GM12875 (cell line): ENCODE results near the gene TWF2.
A peak's percentile ranks its signal among the peaks of the same experiment; 100 is the strongest.

Source experiments
- H3K4me3 ChIP-seq: one replicate; pipeline ENCODE4 v1.5.1; 2011; ENCODE audit warnings: low read depth, low read length, control low read depth
- CTCF ChIP-seq: IDR thresholded peaks from 2 replicates; pipeline ENCODE4 v1.5.1; 2011; ENCODE audit warnings: low read depth, mild to moderate bottlenecking, control low read depth, inconsistent platforms, low read length, moderate library complexity, borderline replicate concordance; ENCODE audit not compliant: insufficient read depth

Gene TWF2

DNA sequence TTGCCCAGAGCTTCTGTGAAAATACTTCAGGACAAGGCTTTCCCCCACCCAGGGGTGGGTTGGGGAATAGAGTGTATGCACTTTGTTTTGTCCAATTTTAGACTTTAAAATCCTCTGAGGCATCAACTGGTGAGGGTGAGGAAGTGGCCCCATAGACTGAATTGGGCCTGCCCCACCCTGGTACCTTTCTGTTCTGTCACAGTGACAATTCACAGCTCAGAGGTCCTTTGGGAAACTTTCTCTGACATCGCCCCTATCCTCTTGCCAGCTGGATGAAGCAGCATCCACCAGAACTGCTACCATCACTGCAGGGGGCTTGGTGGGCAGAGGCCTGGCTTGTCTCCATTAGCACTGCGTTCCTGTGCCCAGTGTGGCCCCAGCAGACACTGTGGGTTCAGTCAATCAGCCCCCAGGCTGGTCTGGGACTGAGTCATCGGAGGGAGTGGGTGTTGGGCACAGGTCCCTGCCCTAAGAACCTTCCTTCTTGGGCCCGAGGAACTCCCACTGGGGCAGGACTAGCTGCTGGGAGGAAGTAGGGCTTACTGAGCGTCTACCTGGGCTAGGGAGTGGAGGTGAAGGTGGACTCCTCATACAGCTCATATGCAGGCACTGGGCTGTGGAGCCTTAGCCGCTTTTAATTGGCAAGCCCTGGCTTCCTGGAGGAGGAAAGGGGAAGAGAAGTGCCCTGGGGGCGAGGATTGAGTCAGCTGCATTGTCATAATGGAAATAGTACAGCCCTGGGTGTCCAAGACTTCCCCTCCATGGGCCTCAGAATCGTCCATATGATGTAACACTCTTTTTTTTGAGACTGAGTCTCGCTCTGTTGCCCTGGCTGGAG is 5.1 kb upstream of the TWF2 start:
- H3K4me3 ChIP-seq = peak overlapping the region; percentile 81
- no peak for TF ChIP-seq CTCF

DNA sequence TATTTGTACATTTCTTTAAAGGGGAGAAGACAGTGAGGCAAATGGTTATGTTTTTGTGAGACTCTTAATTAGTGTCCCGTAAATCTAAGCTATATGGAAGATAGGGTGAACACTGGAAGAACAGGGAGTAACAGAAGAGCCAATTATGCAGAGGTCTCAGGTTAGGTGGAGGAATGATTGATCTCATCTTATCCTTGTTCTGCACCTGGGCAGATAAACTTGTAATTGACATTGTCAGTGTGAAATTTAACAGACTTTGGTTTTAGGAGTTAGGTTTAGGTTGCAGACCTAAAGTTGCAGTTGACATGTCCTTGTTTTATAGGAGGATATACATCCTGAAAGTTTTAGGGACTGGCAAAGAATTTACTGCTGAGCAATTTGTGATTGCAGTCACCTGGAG is 3.1 kb upstream of the TWF2 start:
- H3K4me3 ChIP-seq = no peak overlapping the region
- no peak for TF ChIP-seq CTCF

- no peak for TF ChIP-seq CTCF
These were observed 2.0 kb upstream of the TWF2 start for GRCh38 chr3:52240886-52241370.

GRCh38 chr3:52240059-52240885 is 1.3 kb upstream of the TWF2 start:
- no peak for TF ChIP-seq CTCF
- peak overlapping the region; percentile 98 for H3K4me3 ChIP-seq

More at GRCh38 chr3:52240886-52241370, 2.0 kb upstream of the TWF2 start:
- no peak overlapping the region for H3K4me3 ChIP-seq

GRCh38 chr3:52238193-52238760 is 681 bp downstream of the TWF2 start:
- H3K4me3 ChIP-seq = peak overlapping the region; percentile 98
- no peak for TF ChIP-seq CTCF

DNA sequence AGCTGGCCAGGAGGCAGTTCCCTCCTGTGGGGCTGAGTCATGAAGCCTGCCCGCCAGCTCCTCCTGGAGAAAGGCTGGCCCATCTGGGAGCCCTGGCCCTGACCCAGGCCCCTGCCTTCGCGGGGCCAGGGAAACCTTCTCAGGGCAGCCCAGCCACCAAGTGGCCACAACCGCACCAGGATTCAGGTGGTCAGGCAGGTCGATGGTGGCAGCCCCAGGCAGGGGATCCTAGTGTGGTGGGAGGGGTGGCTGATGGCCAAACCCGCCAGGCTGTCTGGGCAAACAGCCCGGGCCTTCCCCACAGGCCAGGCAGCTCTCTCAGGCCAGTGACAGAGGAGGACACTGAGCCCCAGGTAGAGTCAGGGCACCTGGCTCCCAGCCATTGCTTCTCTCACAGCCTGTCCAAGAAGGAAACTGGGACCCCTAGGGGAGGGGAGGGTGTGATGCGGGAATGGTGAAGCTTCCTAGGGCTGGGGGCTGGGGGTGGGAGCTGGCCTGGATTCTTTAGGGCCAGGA is 1.2 kb downstream of the TWF2 start:
- peak overlapping the region; percentile 98 for H3K4me3 ChIP-seq

More for the DNA sequence above, 1.2 kb downstream of the TWF2 start:
- no peak for TF ChIP-seq CTCF
